Measurements from ENCODE around the gene GGCT. TPM values are rescaled to one million over a fixed set of nuclear protein-coding genes. Genes with fewer than 3 reads are reported as not detected.

GGCT gene
- total RNA-seq, 5 donors from 2014 or later (not counting 1 experiment from before 2014, with no cell fraction given), result 7.4 to 14.1 (median 12.5) TPM

DNA sequence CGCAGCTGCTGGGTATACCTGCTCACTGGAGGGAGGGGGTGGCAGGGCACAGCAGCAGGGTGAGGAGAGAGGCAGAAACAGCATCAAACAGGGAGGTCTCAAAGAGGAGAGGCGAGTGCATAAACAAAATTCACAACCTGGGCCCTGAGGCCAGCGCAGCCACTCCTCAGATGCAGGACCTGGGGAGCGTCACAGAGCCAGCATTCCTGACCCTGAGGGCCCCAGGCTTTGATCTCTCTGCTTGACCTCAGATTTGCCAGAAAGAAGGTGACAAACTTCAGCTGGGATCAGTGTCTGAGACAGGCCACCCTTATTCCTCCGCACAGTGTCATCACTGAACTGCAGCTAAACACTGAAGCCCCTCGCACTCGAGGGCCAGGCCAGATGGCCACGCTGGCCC lies 51.6 kb downstream of the GGCT start:
- Mint-ChIP-seq H3K4me1 (no peaks in the 10 kb centered on the region), H3K9me3 (no peaks in the 10 kb centered on the region), H3K27ac (no peak overlapping the region), H3K4me3 (no peak overlapping the region), H3K36me3 (peaks cover 32% of the 10 kb centered on the region), H3K27me3 (no peaks in the 10 kb centered on the region)
- no peaks in the 10 kb centered on the region for H3K9me3 ChIP-seq
- H3K27me3 ChIP-seq (replicated peaks in 1 of 2; ENCODE audit: control insufficient read depth in 2 of 2, extremely low read depth in 1 of 2, insufficient read depth in 2 of 2, low read length in 1 of 2), result no peaks in the 10 kb centered on the region
- 98% methylated on average over 8 of the region's 8 CpGs for WGBS (ENCODE audit: insufficient coverage)
- POLR2A ChIA-PET, result no interaction called here
- H3K4me3 ChIP-seq (ENCODE audit: control insufficient read depth in 1 of 2, extremely low read depth in 1 of 2, low read length in 1 of 2), result no peak overlapping the region
- DNase-seq, result no peak
- no peak overlapping the region for H3K27ac ChIP-seq (ENCODE audit: low read length)
- no peak for ATAC-seq (replicated peaks in 1 of 4)
- CTCF ChIA-PET, result no interaction called here
- no peaks in the 10 kb centered on the region for H3K4me1 ChIP-seq (ENCODE audit: control insufficient read depth in 1 of 2, extremely low read depth in 1 of 2, insufficient read depth in 2 of 2, low read length in 2 of 2)
- peaks cover 25 to 78% of the 10 kb centered on the region in 2 donors for H3K36me3 ChIP-seq (ENCODE audit: control insufficient read depth in 2 of 2, extremely low read depth in 1 of 2, insufficient read depth in 1 of 2, low read length in 1 of 2)

DNA sequence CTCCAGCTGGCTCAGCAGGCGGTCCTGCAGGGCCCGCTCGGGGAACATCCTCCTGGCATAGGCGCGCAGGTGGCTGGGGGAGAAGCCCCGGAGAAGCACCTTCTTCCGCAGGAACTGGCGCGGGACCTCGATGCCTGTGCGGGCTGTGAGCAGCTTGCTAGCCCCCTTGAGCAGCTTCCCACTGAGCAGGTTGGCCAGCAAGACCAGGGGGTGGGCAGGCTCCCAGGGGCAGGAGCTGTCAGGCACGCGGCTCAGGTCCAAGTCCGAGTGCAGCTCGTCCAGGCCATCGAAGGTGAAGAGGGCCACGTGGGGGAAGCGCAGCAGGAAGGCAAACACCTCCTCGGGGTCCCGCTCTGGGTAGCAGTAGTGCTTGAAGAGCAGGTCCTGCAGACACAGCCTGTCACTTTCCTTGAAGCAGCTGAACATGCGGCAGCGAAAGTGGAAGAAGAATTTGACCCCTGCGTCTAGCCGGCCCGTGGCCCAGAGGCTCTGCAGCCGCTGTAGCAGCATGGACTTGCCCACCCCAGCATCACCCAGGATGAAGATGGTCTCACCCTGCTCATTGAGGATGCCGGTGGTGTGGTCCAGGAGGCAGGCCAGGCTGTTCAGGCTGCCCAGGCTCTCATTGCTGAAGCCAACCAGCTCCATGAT lies 52.2 kb downstream of the GGCT start:
- Histone ChIP-seq H3K27ac (ENCODE audit: low read length) (no peak overlapping the region), H3K4me1 (ENCODE audit: control insufficient read depth in 1 of 2, extremely low read depth in 1 of 2, insufficient read depth in 2 of 2, low read length in 2 of 2) (no peaks in the 10 kb centered on the region), H3K27me3 (replicated peaks in 1 of 2; ENCODE audit: control insufficient read depth in 2 of 2, extremely low read depth in 1 of 2, insufficient read depth in 2 of 2, low read length in 1 of 2) (no peaks in the 10 kb centered on the region), H3K9me3 (no peaks in the 10 kb centered on the region), H3K36me3 (ENCODE audit: control insufficient read depth in 2 of 2, extremely low read depth in 1 of 2, insufficient read depth in 1 of 2, low read length in 1 of 2) (peaks cover 25 to 78% of the 10 kb centered on the region in 2 donors), H3K4me3 (ENCODE audit: control insufficient read depth in 1 of 2, extremely low read depth in 1 of 2, low read length in 1 of 2) (no peak overlapping the region)
- H3K4me1 Mint-ChIP-seq, result no peaks in the 10 kb centered on the region
- peaks cover 38% of the 10 kb centered on the region for H3K36me3 Mint-ChIP-seq
- H3K27ac Mint-ChIP-seq, result no peak overlapping the region
- DNase-seq (no peak), ATAC-seq (replicated peaks in 1 of 4) (no peak)
- 99% methylated on average over 27 of the region's 27 CpGs for WGBS (ENCODE audit: insufficient coverage)
- H3K9me3 Mint-ChIP-seq, result no peaks in the 10 kb centered on the region
- CTCF ChIA-PET, result interaction anchor here in 1 of 2 donors (0.5 kb wide), 1 partner anchor 128 kb away, joined by 3 read pairs; no protein-coding TSS in a partner anchor
- H3K4me3 Mint-ChIP-seq, result no peak overlapping the region
- POLR2A ChIA-PET, result no interaction called here
- H3K27me3 Mint-ChIP-seq, result no peaks in the 10 kb centered on the region

DNA sequence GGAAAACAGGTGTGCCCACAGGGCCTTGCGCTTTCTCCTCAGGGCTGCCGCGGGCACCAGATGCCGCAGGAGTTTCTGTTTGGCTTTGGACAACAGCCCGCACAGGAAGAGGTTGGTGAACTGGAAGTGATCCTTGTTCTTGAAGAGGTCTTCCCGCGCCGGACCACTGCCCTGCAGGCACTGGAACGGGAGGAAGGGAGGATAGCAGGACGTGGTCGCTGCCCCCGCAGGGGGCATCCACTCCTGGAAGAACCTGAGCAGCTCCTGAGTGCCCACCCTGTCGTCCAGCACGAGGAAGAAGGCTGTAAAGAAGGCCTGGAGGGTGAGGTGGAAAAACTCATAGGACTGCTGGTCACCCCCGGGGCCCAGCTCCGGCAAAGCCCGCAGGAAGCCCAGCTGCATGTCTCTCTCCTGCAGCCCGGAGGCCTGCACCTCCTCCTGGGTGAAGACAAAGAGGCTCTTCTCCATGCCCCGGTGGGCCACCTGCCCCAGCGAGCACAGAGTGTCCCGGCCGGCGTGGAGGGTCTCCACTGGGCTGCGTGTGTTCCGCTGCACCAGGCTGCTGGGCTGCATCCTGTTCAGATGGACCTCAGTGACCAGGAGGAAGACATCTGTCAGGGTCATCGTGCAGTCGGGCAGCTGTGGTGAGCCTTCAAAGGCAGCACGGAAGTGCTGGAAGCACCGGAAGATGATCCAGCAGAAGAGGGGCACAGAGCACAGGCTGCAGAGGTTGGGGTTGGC lies 52.9 kb downstream of the GGCT start:
- DNase-seq, result no peak
- Mint-ChIP-seq H3K27me3 (no peaks in the 10 kb centered on the region), H3K27ac (no peak overlapping the region), H3K4me1 (peaks cover 0 to 1% (median 0%) of the 10 kb centered on the region in 3 donors), H3K9me3 (no peaks in the 10 kb centered on the region), H3K36me3 (peaks cover 44% of the 10 kb centered on the region), H3K4me3 (no peak overlapping the region)
- no peak for ATAC-seq (replicated peaks in 1 of 4)
- ChIA-PET POLR2A (no interaction called here), CTCF (interaction anchor here in 1 of 2 donors (0.5 kb wide), 1 partner anchor 127 kb away, joined by 3 read pairs; no protein-coding TSS in a partner anchor)
- Histone ChIP-seq H3K4me1 (ENCODE audit: control insufficient read depth in 1 of 2, extremely low read depth in 1 of 2, insufficient read depth in 2 of 2, low read length in 2 of 2) (no peaks in the 10 kb centered on the region), H3K27me3 (replicated peaks in 1 of 2; ENCODE audit: control insufficient read depth in 2 of 2, extremely low read depth in 1 of 2, insufficient read depth in 2 of 2, low read length in 1 of 2) (no peaks in the 10 kb centered on the region), H3K9me3 (no peaks in the 10 kb centered on the region), H3K27ac (ENCODE audit: low read length) (no peak overlapping the region), H3K4me3 (ENCODE audit: control insufficient read depth in 1 of 2, extremely low read depth in 1 of 2, low read length in 1 of 2) (no peak overlapping the region), H3K36me3 (ENCODE audit: control insufficient read depth in 2 of 2, extremely low read depth in 1 of 2, insufficient read depth in 1 of 2, low read length in 1 of 2) (peaks cover 25 to 79% of the 10 kb centered on the region in 2 donors)
- whole genome bisulfite sequencing (ENCODE audit: insufficient coverage), result 96% methylated on average over 24 of the region's 29 CpGs

GRCh38 chr7:30450983-30451497 lies 53.6 kb downstream of the GGCT start:
- 95% methylated on average over 22 of the region's 22 CpGs for WGBS (ENCODE audit: insufficient coverage)
- Mint-ChIP-seq H3K27ac (no peak overlapping the region), H3K36me3 (peaks cover 45% of the 10 kb centered on the region), H3K4me3 (no peak overlapping the region), H3K27me3 (no peaks in the 10 kb centered on the region), H3K4me1 (peaks cover 0 to 7% (median 2%) of the 10 kb centered on the region in 3 donors), H3K9me3 (no peaks in the 10 kb centered on the region)
- Histone ChIP-seq H3K9me3 (no peaks in the 10 kb centered on the region), H3K27me3 (replicated peaks in 1 of 2; ENCODE audit: control insufficient read depth in 2 of 2, extremely low read depth in 1 of 2, insufficient read depth in 2 of 2, low read length in 1 of 2) (no peaks in the 10 kb centered on the region), H3K4me3 (ENCODE audit: control insufficient read depth in 1 of 2, extremely low read depth in 1 of 2, low read length in 1 of 2) (no peak overlapping the region), H3K36me3 (ENCODE audit: control insufficient read depth in 2 of 2, extremely low read depth in 1 of 2, insufficient read depth in 1 of 2, low read length in 1 of 2) (peaks cover 25 to 76% of the 10 kb centered on the region in 2 donors), H3K27ac (ENCODE audit: low read length) (no peak overlapping the region), H3K4me1 (ENCODE audit: control insufficient read depth in 1 of 2, extremely low read depth in 1 of 2, insufficient read depth in 2 of 2, low read length in 2 of 2) (peaks cover 0 to 2% of the 10 kb centered on the region in 2 experiments)
- DNase-seq (no peak), ATAC-seq (replicated peaks in 1 of 4) (no peak)
- ChIA-PET CTCF (no interaction called here), POLR2A (no interaction called here)

- H3K4me3 Mint-ChIP-seq, result no peak overlapping the region
- peaks cover 49% of the 10 kb centered on the region for H3K36me3 Mint-ChIP-seq
- POLR2A ChIA-PET, result no interaction called here
These were observed 54.2 kb downstream of the GGCT start for GRCh38 chr7:30450240-30450982.

GRCh38 chr7:30448461-30449189 lies 56.0 kb downstream of the GGCT start:
- no peaks in the 10 kb centered on the region for H3K27me3 Mint-ChIP-seq
- DNase-seq (no peak), ATAC-seq (replicated peaks in 1 of 4) (no peak)
- CTCF ChIA-PET, result no interaction called here
- H3K27ac ChIP-seq (ENCODE audit: low read length), result no peak overlapping the region
- no peaks in the 10 kb centered on the region for H3K9me3 Mint-ChIP-seq
- POLR2A ChIA-PET, result no interaction called here
- H3K4me3 ChIP-seq (ENCODE audit: control insufficient read depth in 1 of 2, extremely low read depth in 1 of 2, low read length in 1 of 2), result no peak overlapping the region
- peaks cover 21 to 54% of the 10 kb centered on the region in 2 donors for H3K36me3 ChIP-seq (ENCODE audit: control insufficient read depth in 2 of 2, extremely low read depth in 1 of 2, insufficient read depth in 1 of 2, low read length in 1 of 2)
- H3K9me3 ChIP-seq, result no peaks in the 10 kb centered on the region
- peaks cover 0 to 4% of the 10 kb centered on the region in 2 experiments for H3K4me1 ChIP-seq (ENCODE audit: control insufficient read depth in 1 of 2, extremely low read depth in 1 of 2, insufficient read depth in 2 of 2, low read length in 2 of 2)
- peaks cover 0 to 11% (median 6%) of the 10 kb centered on the region in 3 donors for H3K4me1 Mint-ChIP-seq
- no peak overlapping the region for H3K27ac Mint-ChIP-seq
- no peaks in the 10 kb centered on the region for H3K27me3 ChIP-seq (replicated peaks in 1 of 2; ENCODE audit: control insufficient read depth in 2 of 2, extremely low read depth in 1 of 2, insufficient read depth in 2 of 2, low read length in 1 of 2)
- 97% methylated on average over 7 of the region's 10 CpGs for WGBS (ENCODE audit: insufficient coverage)
- no peak overlapping the region for H3K4me3 Mint-ChIP-seq
- peaks cover 42% of the 10 kb centered on the region for H3K36me3 Mint-ChIP-seq

More at GRCh38 chr7:30450240-30450982, 54.2 kb downstream of the GGCT start:
- Histone ChIP-seq H3K9me3 (no peaks in the 10 kb centered on the region), H3K4me1 (ENCODE audit: control insufficient read depth in 1 of 2, extremely low read depth in 1 of 2, insufficient read depth in 2 of 2, low read length in 2 of 2) (peaks cover 0 to 4% of the 10 kb centered on the region in 2 experiments), H3K4me3 (ENCODE audit: control insufficient read depth in 1 of 2, extremely low read depth in 1 of 2, low read length in 1 of 2) (no peak overlapping the region), H3K27me3 (replicated peaks in 1 of 2; ENCODE audit: control insufficient read depth in 2 of 2, extremely low read depth in 1 of 2, insufficient read depth in 2 of 2, low read length in 1 of 2) (no peaks in the 10 kb centered on the region), H3K36me3 (ENCODE audit: control insufficient read depth in 2 of 2, extremely low read depth in 1 of 2, insufficient read depth in 1 of 2, low read length in 1 of 2) (peaks cover 25 to 70% of the 10 kb centered on the region in 2 donors), H3K27ac (ENCODE audit: low read length) (no peak overlapping the region)
- 79% methylated on average over 4 of the region's 6 CpGs for WGBS (ENCODE audit: insufficient coverage)
- no peaks in the 10 kb centered on the region for H3K27me3 Mint-ChIP-seq
- H3K27ac Mint-ChIP-seq, result no peak overlapping the region
- peaks cover 0 to 11% (median 6%) of the 10 kb centered on the region in 3 donors for H3K4me1 Mint-ChIP-seq
- no peaks in the 10 kb centered on the region for H3K9me3 Mint-ChIP-seq
- no peak for DNase-seq
- CTCF ChIA-PET, result no interaction called here
- no peak for ATAC-seq (replicated peaks in 1 of 4)
